Measurements from ENCODE around the gene CIAPIN1.

GRCh38 chr16:57416084-57416483 lies 31.1 kb downstream of the CIAPIN1 start:
- TF ChIP-seq POLR2A (IDR thresholded peaks at IDR 0.05; ENCODE audit: borderline replicate concordance, extremely low read depth, insufficient read depth, insufficient read length) (no peak), EZH2 (IDR thresholded peaks at IDR 0.05) (no peak), SP1 (IDR thresholded peaks at IDR 0.05; ENCODE audit: low read depth) (no peak)
- TF ChIP-seq, protein P1, sequence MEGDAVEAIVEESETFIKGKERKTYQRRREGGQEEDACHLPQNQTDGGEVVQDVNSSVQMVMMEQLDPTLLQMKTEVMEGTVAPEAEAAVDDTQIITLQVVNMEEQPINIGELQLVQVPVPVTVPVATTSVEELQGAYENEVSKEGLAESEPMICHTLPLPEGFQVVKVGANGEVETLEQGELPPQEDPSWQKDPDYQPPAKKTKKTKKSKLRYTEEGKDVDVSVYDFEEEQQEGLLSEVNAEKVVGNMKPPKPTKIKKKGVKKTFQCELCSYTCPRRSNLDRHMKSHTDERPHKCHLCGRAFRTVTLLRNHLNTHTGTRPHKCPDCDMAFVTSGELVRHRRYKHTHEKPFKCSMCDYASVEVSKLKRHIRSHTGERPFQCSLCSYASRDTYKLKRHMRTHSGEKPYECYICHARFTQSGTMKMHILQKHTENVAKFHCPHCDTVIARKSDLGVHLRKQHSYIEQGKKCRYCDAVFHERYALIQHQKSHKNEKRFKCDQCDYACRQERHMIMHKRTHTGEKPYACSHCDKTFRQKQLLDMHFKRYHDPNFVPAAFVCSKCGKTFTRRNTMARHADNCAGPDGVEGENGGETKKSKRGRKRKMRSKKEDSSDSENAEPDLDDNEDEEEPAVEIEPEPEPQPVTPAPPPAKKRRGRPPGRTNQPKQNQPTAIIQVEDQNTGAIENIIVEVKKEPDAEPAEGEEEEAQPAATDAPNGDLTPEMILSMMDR (IDR thresholded peaks at IDR 0.05 in 2 of 3, conservative IDR thresholded peaks at IDR 0.05 in 1 of 3; ENCODE audit: borderline replicate concordance in 1 of 3, insufficient read depth in 1 of 3, low read depth in 2 of 3, low read length in 2 of 3) = no peak
